Lung (tissue), 16 donors: ENCODE measurements around the gene CGB1. TPM values are rescaled to one million over a fixed set of nuclear protein-coding genes. Genes with fewer than 3 reads are reported as not detected.
A peak's percentile ranks its signal among the peaks of the same experiment; 100 is the strongest.
"Not testable (repeated sequence)": the region's sequence is repeated elsewhere in the genome, so short reads cannot be mapped to it uniquely, and the experiment has no call there.

ENCODE experiments used
- ATAC-seq: fragments of 200-7000 bp; cut with Tn5 transposase; one replicate; pipeline ENCODE4 v1.9.1; 2020; ENCODE audit warnings: moderate number of reproducible peaks; ENCODE audit not compliant: insufficient read depth, low FRiP score
- DNase-seq, 3 donors: peaks; one replicate each; pipeline ENCODE4 v3.0.0-alpha.2; 2013 to 2017
- H3K27ac ChIP-seq, 2 donors: one replicate each; pipeline ENCODE4 v1.5.1; 2013; ENCODE audit warnings: mild to moderate bottlenecking in 2 of 2, moderate library complexity in 2 of 2, control low read depth in 1 of 2, inconsistent platforms in 1 of 2, low read depth in 1 of 2, low read length in 1 of 2
- H3K27me3 ChIP-seq, 3 donors: one replicate each; pipeline ENCODE4 v1.5.1; 2013; ENCODE audit warnings: low read length in 2 of 3; ENCODE audit not compliant: control insufficient read depth in 3 of 3, insufficient read depth in 3 of 3
- H3K36me3 ChIP-seq, 4 donors: one replicate each; pipeline ENCODE4 v1.5.1; 2013; ENCODE audit warnings: low read length in 4 of 4, mild to moderate bottlenecking in 1 of 4, moderate library complexity in 1 of 4; ENCODE audit not compliant: control insufficient read depth in 4 of 4, insufficient read depth in 4 of 4
- H3K4me1 ChIP-seq, 5 donors: one replicate each; pipeline ENCODE4 v1.5.1; 2013; ENCODE audit warnings: low read length in 5 of 5, mild to moderate bottlenecking in 2 of 5, moderate library complexity in 1 of 5; ENCODE audit not compliant: control insufficient read depth in 5 of 5, insufficient read depth in 5 of 5
- H3K4me3 ChIP-seq: one replicate; pipeline ENCODE4 v1.5.1; 2013; ENCODE audit warnings: mild to moderate bottlenecking, control low read depth, moderate library complexity
- H3K9ac ChIP-seq, 2 donors: one replicate each; pipeline ENCODE4 v1.5.1; 2013; ENCODE audit warnings: low read length in 2 of 2, control low read depth in 1 of 2; ENCODE audit not compliant: insufficient read depth in 1 of 2
- H3K9me3 ChIP-seq, 4 donors: one replicate each; pipeline ENCODE4 v1.5.1; 2013; ENCODE audit warnings: low read length in 3 of 4, mild to moderate bottlenecking in 1 of 4, moderate library complexity in 1 of 4; ENCODE audit not compliant: control insufficient read depth in 4 of 4, insufficient read depth in 3 of 4
- WGBS, 2 donors: extraction: QIAGEN DNeasy Blood & Tissue Kit; methylation state at CpG; one replicate each; pipeline ENCODE4 v1.1.7; 2013; 5-methylcytosine and 5-hydroxymethylcytosine counted together
- long read RNA-seq, 5 donors: transcript quantifications; one replicate each; lab custom pipeline, GENCODE V29; 2026
- polyA plus RNA-seq, 2 donors: library from polyadenylated mRNA; stranded (reverse); fragments of 200-250 nt; gene quantifications; one replicate each; pipeline ENCODE4 v1.2.1, GENCODE V29; 2013
- total RNA-seq, 2 donors: library from RNA; depleted of rRNA in 1 of 2; stranded (reverse); fragments of >200 nt in 1 of 2; gene quantifications; one replicate each; pipeline ENCODE4 v1.2.1, GENCODE V29; 2014 to 2021
- TF ChIP-seq, protein P1 (sequence below): IDR thresholded peaks from 2 replicates; pipeline ENCODE4 v1.5.1; 2012; ENCODE audit warnings: mild to moderate bottlenecking; ENCODE audit errors: control extremely low read depth, extremely low read depth
- donor health status: control.
- donor health status: control.
- donor health status: Bipolar disorder and iron deficiency.
- donor health status: healthy.
- donor health status: DM: yes; HTN: yes; CAD: no.

Gene CGB1
- total RNA-seq (not detected), polyA plus RNA-seq (not detected)
- long read RNA-seq, donor 1: 0 reads
- long read RNA-seq, donor 2: 0 reads
- long read RNA-seq, donor 3: 0 reads
- long read RNA-seq, donor 4: 0 reads
- long read RNA-seq, donor 5: 0 reads

- not testable (repeated sequence) for DNase-seq, H3K36me3 ChIP-seq, H3K4me3 ChIP-seq, H3K4me1 ChIP-seq, ATAC-seq, H3K9ac ChIP-seq, H3K27ac ChIP-seq, H3K9me3 ChIP-seq, H3K27me3 ChIP-seq
- WGBS, 2 donors: 48 to 61% methylated on average over 17 to 18 of the region's 18 CpGs
Observed at GRCh38 chr19:49036815-49037214, at the start of gene CGB1. Gene CGB1, minus strand, starts transcription at chr19:49036895. Its CDS starts 184 bp downstream, at chr19:49036711.

- H3K9ac ChIP-seq: peak overlapping the region; percentile 93 to 97
- peak overlapping the region; percentile 94 for H3K4me3 ChIP-seq
- H3K36me3 ChIP-seq: peaks cover 11 to 29% (median 25%) of the 10 kb centered on the region in 4 donors
- H3K4me1 ChIP-seq: peaks cover 4 to 14% (median 9%) of the 10 kb centered on the region in 5 donors
- DNase-seq (no peak), ATAC-seq (no peak)
- H3K27ac ChIP-seq: no peak overlapping the region
- H3K27me3 ChIP-seq: no peaks in the 10 kb centered on the region
- H3K9me3 ChIP-seq: peaks cover 0 to 1% (median 0%) of the 10 kb centered on the region in 4 donors
- 44 to 74% methylated on average over 11 of the region's 11 CpGs for WGBS, 2 donors
- TF ChIP-seq, protein P1, sequence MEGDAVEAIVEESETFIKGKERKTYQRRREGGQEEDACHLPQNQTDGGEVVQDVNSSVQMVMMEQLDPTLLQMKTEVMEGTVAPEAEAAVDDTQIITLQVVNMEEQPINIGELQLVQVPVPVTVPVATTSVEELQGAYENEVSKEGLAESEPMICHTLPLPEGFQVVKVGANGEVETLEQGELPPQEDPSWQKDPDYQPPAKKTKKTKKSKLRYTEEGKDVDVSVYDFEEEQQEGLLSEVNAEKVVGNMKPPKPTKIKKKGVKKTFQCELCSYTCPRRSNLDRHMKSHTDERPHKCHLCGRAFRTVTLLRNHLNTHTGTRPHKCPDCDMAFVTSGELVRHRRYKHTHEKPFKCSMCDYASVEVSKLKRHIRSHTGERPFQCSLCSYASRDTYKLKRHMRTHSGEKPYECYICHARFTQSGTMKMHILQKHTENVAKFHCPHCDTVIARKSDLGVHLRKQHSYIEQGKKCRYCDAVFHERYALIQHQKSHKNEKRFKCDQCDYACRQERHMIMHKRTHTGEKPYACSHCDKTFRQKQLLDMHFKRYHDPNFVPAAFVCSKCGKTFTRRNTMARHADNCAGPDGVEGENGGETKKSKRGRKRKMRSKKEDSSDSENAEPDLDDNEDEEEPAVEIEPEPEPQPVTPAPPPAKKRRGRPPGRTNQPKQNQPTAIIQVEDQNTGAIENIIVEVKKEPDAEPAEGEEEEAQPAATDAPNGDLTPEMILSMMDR: no peak
Observed at GRCh38 chr19:49086296-49086695, 49.6 kb upstream of the CGB1 start.

GRCh38 chr19:49085868-49086232, 49.2 kb upstream of the CGB1 start:
- TF ChIP-seq, protein P1: no peak
- Histone ChIP-seq H3K27me3 (no peaks in the 10 kb centered on the region), H3K4me1 (peaks cover 4 to 14% (median 9%) of the 10 kb centered on the region in 5 donors), H3K27ac (peak overlapping the region; percentile 92 to 93), H3K9me3 (peaks cover 0 to 1% (median 0%) of the 10 kb centered on the region in 4 donors), H3K4me3 (peak overlapping the region; percentile 94), H3K9ac (peak overlapping the region; percentile 93 to 97), H3K36me3 (peaks cover 11 to 25% (median 23%) of the 10 kb centered on the region in 4 donors)
- DNase-seq: no peak
- no peak for ATAC-seq
- 2% methylated on average over 14 of the region's 14 CpGs for WGBS, 2 donors

DNA sequence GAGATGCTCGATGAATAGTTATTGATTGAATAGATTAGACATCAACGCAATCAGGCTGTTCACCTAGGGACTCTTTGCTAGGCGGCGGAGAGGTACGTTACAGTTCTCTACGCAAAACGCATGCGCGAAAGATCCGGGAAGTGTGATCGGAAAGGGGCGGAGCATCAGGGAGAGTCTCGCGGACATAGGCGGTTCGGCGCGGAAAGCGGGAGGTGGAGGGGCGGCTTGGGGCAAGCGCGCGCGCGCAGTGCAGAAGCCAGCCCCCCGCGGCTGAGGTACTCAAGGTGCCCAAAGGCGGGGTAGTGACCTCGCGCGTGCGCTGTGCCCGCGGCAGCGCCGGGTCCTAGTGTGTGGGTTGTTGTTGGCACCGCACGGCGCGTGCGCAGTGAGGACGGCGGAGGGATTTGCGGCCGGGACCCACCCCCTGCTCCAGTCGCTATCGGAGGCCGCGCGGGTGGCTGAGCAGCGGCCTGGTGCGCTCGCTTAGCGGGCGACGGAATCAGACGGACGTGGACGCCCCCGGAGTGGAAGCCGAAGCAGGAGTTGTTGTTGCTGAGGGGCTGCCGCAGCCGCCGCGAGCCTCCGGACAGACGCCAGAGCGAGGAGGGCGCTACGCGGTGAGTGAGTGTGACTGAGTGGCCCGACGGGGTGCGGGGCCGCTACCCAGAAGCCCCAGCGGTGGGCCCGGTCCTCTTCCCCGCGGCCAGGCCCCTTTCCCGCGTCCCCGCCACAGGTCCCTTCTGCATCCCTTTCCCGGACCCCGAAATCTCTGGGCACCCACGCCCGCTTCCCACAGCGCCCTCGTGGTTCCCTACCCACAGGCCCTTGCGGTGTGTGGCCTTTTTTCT, 48.5 kb upstream of the CGB1 start, which contains the start of gene SNRNP70:
Gene SNRNP70, plus strand, starts transcription at position 432 of the 848 bp plus-strand sequence. CDS start 964 bp downstream, outside the sequence.
- ATAC-seq: peak; percentile 99
- Histone ChIP-seq H3K4me1 (peaks cover 4 to 14% (median 9%) of the 10 kb centered on the region in 5 donors), H3K4me3 (peak within 1 kb of the TSS; percentile 94), H3K9ac (peak within 1 kb of the TSS; percentile 97 to 98), H3K36me3 (peaks cover 5 to 19% (median 17%) of the 10 kb centered on the region in 4 donors), H3K27ac (peak within 1 kb of the TSS; percentile 92 to 93), H3K9me3 (peaks cover 0 to 1% (median 0%) of the 10 kb centered on the region in 4 donors), H3K27me3 (no peaks in the 10 kb centered on the region)
- DNase-seq: peak; percentile 100
- 0% methylated on average over 83 to 89 of the region's 89 CpGs for WGBS, 2 donors
- TF ChIP-seq, protein P1: no peak
